HG03565 (cell line): ENCODE results near the gene ROCK1.

Source experiments
- ATAC-seq: cut with Tn5 transposase; IDR thresholded peaks from one replicate; pipeline ENCODE4 v1.9.1; 2021; ENCODE audit warnings: mild to moderate bottlenecking, moderate library complexity; ENCODE audit not compliant: unreplicated experiment

ROCK1 gene

DNA sequence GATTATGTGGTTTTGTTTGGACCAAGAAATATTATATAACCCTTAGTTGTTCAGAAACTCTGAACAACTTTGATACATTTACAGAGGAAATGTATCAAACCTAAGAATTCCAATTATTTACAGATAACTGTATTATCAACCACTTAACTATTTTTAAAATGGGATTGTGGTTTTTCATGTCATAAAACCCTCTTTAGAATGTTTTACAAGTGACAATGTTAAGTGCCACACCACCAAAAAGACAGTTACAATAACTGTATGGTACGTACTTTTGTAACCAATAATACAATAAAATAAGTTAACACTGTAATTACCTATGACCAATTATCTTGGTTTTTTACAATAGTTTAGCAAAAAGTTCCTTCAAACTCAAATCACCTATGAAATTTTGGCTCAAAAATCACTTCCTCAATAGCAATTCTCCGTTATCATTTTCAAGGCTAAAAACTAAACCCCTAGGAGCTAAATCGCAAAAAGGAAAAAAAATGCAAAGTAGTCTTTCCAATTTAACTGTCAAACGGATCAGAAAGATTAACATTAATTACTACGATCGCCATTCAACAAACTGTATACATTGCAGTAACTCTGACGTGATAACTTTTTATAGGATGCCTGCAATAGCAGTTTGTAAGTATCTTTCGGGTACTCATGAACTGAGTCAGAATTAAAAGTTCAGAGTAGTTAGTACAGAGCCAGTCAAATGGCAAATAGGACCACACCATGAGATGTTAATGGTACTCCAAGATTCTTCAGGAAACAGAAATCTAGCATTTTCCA lies 1.5 kb downstream of the ROCK1 start:
- ATAC-seq, result peak; percentile 2

DNA sequence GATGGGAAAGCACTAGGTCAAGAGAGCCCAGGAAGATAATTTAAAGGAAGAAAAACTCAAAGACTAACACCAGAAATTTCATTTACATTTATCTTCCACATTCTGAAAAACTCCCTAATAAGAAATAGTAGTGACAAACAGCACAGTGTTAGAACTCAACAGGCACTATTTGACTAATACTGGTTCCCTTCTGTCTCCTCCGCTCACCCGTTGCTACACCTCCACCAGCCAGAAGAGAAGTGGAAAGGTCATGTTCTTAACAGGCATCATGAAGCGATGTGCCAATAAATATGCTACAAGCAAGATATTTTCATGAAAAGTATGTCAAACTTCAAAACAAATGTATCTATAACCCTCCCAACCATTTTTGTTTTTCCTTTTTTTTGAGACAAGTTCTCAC lies 5.7 kb downstream of the ROCK1 start:
- ATAC-seq, result peak; percentile 35

DNA sequence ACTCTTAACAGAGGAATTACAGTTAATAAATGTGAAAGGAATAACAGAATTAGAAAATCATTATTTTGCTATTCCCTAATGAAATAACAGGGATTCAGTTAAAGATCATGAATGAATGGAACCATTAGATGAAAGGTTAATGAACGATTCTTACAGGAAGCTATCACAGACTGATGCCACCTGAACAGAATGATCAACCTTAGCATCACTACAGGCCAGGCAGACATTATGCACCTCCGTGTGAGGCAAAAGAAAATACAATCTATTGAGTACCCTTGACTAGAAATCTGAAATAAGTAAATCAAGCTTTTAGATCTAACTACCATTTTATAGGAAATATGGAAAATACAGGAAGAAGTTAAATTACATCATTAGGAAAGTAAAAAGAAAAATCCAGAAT lies 10.4 kb downstream of the ROCK1 start:
- ATAC-seq, result no peak

DNA sequence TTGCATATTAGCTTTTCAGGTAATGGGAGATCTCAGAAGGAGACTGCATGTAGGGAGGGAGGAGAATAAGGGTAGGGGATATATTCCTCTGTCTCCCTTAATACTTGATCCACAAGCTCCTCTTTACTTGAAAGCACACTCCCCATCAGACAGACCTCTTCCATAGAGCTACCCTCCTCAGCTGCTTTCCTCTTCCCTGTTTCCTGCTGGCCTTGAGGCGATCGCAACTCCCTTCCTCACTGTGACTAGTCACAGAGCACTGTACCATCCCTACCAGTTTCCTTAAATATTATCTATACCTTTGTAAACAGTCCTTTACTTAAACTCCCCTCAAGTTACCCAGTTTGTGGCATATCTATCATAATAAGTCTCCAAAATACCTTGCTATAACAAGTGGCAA lies 10.9 kb downstream of the ROCK1 start:
- no peak for ATAC-seq

DNA sequence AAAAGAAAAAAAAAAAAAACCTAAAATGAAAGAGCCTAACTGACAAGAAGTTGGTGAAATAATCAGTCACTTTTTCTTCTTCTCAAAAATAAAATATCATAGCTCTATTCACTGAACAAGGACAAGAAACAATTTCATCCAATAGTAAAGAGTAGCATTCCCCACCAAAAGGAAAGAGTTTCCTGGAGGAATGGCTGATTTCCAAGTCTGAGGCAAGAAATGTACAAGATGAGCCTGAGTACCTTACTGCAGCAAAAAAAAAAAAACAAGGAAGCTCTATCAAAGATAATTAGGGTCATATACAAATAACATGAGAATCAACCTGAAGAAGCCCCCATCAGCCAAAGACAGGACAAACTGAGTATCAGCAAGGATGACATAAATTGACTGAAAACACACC lies 11.5 kb downstream of the ROCK1 start:
- ATAC-seq, result no peak

DNA sequence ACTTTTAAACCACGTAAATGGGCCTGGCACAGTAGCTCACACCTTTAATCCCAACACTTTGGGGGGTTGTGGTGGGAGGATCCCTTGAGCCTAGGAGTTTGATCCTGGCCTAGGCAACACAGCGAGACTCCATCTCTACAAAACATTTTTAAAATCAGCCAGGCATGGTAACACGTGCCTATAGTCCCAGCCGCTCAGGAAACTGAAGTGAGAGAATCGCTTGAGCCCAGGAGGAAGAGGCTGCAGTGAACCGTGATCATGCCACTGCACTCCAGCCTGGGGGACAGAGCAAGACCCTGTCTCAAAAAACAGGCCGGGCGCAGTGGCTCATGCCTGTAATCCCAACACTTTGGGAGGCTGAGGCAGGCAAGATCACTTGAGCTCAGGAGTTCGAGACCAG lies 12.2 kb downstream of the ROCK1 start:
- peak; percentile 69 for ATAC-seq

DNA sequence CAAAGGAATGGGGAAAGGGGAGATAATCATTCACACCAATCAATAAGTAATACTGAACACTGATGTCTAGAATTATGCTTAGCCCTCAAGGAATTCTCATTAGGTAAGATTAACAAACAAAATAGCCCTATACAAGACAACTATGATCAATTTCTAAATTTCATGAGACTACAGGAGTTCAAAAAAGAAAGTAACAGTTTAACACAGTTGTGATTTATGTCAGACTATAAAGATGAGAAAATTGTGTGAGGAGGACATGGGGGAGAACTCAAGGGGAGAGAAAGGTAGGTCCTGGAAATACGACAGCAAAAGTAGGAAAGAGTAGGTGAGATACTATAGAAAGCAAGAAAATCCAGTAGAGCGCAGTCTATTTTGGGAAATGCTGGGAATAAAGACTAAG lies 14.9 kb downstream of the ROCK1 start:
- no peak for ATAC-seq

DNA sequence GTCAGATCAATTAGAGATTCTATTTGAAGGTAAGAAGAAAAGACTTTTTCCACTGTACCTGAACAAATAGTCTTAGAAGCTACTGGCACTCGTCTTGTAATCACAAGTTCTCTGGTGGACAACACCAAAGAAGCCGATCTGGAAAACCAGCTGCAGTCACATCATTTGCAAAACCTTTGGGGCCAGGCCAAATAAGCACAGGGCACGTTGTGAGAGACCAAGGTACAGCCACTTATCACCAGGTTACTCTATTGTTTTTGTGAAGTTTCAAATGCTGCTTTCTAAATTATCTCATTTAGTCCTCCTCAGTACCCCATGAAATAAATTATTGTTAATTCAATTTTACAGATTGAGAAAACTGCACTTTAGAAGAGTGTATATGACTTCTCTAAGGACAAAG lies 18.5 kb downstream of the ROCK1 start:
- ATAC-seq, result no peak

DNA sequence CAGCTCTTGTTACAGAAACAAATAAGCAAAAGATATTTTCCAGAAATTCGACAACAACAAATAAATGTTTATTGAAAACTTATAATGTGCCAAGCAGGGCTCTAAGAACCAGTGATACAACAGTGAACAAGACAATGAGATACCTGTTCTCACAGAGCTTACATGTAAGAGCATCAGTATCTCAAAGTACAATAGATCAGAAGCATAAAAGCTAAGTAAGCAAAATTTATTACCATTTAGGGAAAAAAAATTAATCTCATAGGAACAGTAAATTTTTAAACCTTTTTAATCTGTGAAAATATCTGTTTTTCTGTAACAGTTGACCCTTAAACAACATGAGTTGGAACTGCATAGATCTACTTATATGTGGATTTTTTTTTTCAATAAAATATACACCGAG lies 20.9 kb downstream of the ROCK1 start:
- ATAC-seq, result no peak

DNA sequence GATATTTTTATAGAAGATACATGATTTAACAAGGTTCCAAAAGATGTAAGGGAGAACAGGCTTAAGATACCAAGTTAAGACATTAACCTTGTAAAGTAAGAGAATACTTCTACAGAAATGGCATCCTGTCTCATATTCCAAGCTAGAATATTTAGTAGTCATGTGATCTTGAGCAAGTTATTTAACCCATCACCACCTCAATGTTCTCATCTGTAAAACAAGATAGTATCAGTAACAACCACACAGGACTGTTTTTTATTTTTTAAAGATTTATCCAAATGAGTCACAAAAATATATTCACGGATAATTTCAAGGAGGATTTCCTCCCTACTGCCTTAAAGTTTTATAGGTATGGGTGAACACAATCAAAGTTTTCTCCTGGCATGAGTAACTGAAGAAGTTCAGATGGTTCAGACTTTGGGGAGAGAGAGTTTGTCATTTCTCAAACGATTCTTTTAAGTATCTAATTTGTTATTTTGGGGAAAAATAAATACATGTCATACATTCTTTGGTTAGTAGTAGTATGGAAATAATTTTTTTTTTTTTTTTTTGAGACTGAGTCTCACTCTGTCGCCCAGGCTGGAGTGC lies 25.9 kb downstream of the ROCK1 start:
- no peak for ATAC-seq

DNA sequence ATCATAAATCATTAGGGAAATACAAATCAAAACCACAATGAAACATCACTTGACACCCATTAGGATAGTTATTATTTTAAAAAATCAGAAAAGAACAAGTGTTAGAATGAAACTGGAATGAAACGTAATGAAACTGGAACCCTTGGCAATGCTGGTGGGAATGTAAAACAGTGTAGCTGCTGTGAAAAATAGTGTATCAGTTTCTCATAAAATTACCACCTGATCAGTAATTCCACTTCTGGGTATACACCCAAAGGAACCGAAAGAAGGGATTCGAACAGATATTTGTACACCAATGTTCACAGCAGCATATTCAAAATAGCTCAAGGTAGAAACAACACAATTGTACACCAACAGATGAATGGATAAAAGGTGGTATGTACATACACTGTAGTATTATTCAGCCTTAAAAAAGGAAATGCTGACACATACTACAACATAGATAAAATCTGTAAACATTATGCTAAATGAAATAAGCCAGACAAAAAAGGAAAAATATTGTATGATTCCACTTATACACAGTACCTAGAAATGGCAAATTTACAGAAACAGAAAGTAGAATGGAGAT lies 27.0 kb downstream of the ROCK1 start:
- no peak for ATAC-seq

DNA sequence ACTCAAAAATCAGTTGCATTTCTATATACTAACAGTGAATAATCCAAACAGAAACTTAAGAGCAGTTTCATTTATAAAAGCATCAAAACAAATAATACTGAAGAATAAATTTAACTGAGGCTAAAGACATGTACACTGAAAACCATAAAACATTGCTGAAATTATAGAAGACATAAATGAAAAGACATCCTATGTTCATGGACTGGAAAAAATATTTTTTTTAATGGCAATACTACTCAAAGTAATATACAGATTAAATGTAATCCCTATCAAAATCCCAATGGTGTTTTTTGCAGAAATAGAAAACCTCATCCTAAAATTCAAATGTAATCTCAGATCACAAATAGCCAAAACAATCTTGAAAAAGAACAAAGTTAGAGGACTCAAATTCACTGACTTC lies 28.6 kb downstream of the ROCK1 start:
- no peak for ATAC-seq

DNA sequence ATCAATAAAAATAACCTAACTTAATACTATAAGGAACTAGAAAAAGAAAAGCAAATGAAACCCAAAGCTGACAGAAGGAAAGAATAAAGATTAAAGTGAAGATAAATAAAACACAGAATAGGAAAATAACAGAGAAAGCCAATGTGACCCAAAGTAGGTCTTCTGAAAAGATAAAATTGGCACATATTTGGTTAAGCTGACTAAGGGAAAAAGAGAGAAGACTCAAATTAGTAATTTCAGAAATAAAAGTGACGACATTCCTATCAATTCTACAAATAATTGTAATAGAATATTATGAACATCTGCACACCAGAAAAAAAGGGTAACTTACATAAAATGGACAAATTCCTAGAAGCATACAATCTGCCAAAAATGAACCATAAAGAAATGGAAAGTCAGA lies 30.2 kb downstream of the ROCK1 start:
- no peak for ATAC-seq

DNA sequence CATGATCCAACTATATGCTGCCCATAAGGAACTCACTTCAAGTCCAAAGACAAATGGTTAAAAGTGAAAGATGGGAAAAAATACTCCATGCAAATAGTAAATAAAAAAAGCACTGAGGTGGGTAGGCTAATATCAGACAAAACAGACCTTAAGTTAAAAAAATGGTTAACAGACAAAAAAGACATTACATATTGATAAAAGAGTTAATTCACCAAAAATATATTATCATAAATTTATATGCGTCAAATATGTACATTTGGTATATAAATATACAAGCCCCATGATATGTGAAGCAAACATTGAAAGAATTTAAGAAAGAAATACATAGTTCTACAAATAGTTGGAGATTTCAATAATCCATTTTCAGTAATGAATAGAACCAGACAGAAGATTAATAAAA lies 31.0 kb downstream of the ROCK1 start:
- ATAC-seq, result no peak

DNA sequence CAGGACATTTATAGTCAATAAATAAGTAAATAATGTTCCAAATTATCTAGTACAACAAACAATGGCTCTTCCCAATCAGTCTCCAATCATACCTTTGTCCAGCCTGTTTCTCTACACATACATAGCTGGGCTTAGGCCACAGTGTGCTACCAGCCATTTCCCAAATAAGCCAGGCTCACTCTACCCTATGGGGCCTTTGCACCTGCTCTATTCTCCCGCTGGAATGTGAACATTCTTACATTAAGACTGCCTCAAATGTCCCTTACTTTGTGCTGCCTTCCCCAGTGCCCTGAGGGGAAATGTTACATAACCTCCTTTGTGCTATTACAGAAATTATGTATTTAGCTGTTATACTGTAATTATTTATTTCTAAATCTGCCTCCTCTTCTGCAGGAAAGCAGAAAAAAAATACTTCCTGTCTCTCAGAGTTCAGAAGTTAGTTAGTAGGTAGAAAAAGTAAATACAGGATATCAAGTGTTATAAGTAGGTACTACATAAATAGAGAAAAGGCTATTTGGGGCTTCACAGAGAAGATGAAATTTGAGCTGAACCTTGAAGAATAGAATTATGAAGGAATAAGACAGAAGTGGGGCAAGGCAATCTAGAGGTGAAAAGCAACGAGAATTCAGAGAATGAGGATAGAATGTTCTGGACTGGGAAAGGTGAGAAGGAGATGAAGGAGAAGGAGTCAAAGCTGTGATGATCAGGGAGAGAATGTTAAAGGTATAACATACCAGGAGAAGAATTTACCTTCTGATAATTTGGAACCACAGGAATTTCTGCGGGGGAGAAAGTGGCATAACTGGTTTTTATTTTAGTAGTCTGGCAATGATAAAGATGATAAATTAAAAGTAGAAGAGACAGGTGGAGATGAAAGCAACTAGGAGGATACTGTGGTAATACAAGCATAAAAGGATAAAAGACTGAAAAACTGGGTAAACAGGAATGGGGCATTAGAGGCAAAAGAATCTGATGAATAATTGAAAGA lies 37.0 kb downstream of the ROCK1 start:
- no peak for ATAC-seq

DNA sequence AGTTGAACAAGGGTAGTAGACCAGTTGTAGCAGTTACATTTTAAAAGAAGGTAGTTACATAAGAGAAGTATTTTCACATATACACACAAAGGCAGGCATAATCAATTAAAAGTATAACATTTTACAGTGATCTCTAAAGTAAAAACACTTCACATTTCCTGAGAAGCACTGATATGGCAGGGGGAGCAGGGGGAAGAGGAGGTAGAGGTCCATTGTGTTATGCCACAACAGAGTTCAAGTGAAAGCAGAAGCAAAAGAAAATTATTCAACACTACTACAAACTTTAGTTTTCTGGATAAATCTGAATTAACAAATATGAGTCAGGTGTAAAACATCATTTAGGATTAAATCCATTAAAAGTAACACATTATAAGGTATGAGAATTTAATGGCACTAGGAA lies 38.4 kb downstream of the ROCK1 start:
- no peak for ATAC-seq

DNA sequence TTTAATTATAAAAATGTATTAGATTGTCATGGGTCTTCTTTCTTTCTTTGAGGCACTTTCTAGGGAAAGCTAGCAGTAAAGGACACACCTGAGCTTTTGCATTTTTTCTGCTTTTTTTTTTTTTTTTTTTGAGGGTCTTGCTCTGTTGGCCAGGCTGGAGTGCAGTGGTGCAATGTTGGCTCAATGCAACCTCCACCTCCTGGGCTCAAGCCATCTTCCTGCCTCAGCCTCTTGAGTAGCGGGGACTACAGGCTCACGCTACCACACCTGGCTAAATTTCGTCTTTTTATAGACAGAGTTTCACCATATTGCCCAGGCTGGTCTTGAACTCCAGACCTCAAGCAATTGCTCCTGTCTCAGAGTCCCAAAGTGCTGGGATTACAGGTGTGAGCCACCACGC lies 40.5 kb downstream of the ROCK1 start:
- no peak for ATAC-seq

DNA sequence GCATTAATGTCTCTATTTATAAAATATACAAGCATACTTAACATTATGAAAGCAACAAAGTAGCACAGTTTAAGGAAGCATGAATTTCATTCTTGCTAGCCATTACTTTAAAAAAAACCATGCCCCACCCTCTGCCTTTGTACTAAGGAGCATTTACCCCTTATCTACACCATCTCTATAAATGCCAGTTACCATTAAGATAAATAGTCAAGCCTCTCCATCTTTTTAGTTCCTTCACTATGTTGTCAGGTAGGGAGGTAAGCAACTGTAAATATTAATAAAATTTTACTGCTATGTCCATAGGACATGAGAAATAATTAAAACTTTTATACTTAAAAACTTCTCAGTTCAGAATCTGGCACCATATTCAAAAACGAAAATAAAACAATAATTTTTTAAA lies 42.1 kb downstream of the ROCK1 start:
- ATAC-seq, result no peak

DNA sequence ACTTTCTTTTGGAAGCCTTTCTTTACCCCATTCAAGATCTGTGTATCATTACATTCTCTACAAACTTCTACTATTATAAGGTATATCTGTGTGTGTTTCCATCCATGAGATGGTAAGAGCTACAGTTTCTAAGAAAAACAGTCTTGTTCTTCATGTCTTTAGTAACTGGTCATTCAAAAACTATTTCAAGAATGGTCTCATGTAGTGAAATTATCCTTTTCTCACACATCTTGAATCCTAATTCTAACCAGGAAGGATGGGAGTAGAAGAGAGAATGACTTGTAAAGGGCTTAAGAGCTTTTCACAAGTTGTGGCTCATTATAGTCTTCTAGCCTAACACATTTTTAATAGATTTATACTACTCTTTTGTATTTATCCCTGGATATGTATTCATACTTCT lies 47.3 kb downstream of the ROCK1 start:
- ATAC-seq, result no peak

DNA sequence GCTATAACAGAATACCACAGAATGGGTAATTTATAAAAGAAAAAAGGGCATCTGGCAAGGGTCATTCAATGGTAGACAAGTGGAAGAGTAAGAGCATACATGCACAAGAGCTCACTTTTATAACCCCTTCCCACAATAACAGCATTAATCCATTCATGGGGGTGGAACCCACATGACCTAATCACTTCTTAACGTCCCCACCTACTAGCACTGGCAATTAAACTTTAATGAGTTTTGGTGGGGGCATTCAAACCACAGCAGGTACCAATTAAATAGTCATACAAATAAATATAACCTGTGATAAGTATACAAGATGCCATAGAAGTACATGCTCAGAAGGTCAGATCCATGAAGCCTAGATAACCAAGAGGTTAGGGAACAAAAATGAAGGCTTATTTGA lies 48.6 kb downstream of the ROCK1 start:
- ATAC-seq, result no peak

DNA sequence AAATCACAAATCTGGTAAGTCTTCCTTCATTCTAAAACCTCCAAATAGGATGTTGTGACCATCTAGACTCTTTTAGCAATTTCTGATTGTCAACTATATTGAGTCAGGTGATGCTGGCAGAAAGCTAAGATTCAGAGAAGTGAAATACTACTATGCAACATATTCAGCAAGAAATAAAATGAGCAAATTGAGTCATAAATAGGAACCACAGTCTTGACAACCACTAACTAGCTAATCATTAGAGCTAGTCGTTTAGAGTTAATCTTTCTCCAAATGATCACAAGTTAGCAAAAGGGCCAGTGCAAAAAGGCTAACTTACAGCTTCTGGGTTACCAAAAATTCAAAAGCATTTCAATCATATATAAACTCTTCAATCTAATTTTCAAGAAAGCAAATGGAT lies 54.5 kb downstream of the ROCK1 start:
- no peak for ATAC-seq
